Fibroblast of pulmonary artery (primary cell): ENCODE data around the gene CD96.
"Not testable (repeated sequence)": the region's sequence is repeated elsewhere in the genome, so short reads cannot be mapped to it uniquely, and the experiment has no call there.

Experiments used
- DNase-seq: peaks from one replicate; pipeline ENCODE4 v3.0.0-alpha.2; 2010; ENCODE audit warnings: low read depth
- H3K4me3 ChIP-seq: replicated peaks from 2 replicates; pipeline ENCODE4 v1.5.1; 2011; ENCODE audit warnings: low read depth, mild to moderate bottlenecking, control low read depth, low read length, moderate library complexity
- TF ChIP-seq, protein P1 (sequence below): IDR thresholded peaks from 2 replicates; pipeline ENCODE4 v1.5.1; 2011; ENCODE audit warnings: mild to moderate bottlenecking, control low read depth, low read length, inconsistent platforms; ENCODE audit errors: missing control alignments

Gene CD96

DNA sequence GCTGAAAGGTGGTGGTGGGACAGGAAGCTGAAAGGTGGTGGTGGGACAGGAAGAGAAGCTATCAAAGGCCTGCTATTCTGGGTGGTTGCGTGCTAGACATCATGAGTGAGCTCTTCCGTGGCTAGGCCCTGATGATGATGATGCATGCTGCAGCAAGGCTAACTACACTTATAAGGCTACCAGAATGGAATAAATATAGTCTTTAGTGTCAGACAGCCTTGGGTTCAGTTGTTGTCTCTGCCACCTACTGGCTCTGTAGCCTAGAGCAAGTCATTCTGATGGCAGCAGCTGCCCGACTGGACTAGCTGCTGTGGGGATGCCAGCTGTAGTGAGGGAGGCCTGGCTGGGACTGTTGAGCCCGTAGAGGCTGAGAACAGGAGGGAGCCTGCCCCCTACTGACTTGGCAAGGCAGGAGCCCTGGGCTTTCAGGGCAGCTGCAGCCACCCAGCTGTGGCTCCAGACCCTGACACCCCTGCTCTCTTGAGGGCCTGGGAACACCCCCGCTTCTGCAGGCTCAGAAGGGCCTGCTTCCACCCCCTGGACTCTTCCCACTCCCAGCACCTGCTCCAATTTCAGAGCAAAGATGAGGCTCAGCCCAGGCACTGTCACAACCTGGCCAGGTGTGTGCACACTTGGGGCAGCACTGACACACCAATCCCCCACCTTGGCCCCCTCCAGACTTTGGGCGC, 74.6 kb downstream of the CD96 start:
- TF ChIP-seq, protein P1, sequence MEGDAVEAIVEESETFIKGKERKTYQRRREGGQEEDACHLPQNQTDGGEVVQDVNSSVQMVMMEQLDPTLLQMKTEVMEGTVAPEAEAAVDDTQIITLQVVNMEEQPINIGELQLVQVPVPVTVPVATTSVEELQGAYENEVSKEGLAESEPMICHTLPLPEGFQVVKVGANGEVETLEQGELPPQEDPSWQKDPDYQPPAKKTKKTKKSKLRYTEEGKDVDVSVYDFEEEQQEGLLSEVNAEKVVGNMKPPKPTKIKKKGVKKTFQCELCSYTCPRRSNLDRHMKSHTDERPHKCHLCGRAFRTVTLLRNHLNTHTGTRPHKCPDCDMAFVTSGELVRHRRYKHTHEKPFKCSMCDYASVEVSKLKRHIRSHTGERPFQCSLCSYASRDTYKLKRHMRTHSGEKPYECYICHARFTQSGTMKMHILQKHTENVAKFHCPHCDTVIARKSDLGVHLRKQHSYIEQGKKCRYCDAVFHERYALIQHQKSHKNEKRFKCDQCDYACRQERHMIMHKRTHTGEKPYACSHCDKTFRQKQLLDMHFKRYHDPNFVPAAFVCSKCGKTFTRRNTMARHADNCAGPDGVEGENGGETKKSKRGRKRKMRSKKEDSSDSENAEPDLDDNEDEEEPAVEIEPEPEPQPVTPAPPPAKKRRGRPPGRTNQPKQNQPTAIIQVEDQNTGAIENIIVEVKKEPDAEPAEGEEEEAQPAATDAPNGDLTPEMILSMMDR = no peak
- DNase-seq = no peak
- H3K4me3 ChIP-seq = no peak overlapping the region

DNA sequence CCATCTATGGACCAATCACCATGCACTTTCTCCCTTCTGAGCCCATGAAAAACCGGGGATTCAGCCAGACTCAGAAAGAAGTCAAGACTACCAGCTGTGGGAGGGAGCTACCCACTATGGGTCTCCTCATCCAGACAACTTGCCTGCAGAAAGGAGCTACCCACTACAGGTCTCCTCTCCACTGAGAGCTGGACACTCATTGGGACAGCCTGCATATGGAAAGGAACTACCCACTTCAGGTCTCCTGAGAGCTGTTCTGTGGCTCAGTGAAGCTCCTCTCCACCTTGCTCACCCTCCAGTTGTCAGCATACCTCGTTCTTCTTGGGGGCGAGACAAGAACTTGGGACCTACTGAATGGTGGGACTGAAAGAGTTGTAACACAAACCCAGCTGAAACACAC, 75.4 kb downstream of the CD96 start:
- TF ChIP-seq, protein P1 = no peak
- no peak for DNase-seq
- H3K4me3 ChIP-seq = no peak overlapping the region

DNA sequence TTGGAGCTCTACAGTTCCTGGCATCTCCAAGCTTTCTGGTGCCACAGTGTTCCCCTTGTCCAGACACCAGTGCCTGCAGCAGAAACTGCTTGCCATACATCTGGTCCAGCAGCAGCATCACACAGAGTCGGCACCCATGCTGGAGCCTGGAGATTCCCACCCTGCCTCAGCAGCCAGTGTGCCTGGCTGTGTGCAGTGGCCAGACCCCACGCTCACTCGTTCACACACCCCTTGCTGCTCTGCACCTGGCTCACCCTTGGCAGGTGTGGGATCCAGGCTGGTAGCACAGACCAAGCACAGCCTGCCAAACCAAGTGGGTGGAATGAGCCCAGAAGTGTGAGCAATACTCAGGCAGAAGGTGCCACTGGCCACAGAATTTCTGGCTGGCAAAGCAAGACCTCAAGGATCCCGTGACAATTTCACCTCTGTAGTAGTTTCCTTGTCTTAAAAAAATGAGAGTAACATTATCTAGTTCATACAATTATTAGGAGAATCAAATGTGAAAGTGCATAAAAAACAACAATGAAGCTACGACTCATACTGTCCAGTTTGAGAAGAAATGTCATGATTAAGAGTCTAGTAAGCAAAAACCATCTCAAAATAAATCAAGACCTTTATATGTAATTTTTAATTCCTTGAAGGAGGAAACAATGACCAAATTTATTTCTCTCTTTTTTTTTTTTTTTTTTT, 76.1 kb downstream of the CD96 start:
- no peak overlapping the region for H3K4me3 ChIP-seq
- TF ChIP-seq, protein P1 = no peak
- DNase-seq = no peak

DNA sequence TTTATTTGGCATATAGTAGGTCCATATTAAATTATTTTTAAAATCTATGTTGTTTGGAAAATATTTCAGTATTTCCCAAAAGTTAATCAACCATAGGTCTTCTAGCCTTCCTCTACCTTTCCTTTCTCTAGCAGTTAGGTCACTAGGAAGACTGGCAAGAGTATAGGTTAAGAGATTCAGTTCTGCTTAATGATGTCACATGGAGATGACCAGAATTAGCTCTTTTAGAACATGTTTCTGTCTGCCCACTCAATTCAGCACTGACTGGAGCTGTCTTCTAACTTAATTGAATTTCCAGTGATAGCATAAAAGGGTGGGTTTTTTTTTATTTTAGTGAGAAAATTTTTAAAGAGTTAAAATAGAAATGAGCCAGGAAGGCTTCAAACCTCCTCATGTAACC, 76.9 kb downstream of the CD96 start:
- no peak for DNase-seq
- TF ChIP-seq, protein P1 = no peak
- H3K4me3 ChIP-seq = no peak overlapping the region

DNA sequence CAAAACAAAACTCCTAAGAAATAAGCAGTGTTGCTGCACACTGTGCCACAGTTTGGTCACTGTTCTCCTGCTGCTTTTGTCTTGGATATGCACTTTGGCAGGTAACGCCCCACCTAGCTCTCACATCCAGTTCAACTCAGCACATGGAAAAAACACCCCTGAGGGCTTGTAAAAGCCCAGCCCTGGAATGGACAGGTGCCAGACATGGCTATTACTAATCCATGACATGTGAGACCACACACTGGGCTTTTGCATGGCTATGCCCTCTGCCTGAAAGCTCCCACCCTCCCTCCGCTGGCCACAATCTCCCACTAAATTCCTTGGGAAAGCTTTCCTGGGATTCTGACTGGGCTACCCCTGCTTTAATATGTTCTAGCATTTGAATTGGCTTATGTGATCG, 77.8 kb downstream of the CD96 start:
- TF ChIP-seq, protein P1 = no peak
- H3K4me3 ChIP-seq = no peak overlapping the region
- no peak for DNase-seq

DNA sequence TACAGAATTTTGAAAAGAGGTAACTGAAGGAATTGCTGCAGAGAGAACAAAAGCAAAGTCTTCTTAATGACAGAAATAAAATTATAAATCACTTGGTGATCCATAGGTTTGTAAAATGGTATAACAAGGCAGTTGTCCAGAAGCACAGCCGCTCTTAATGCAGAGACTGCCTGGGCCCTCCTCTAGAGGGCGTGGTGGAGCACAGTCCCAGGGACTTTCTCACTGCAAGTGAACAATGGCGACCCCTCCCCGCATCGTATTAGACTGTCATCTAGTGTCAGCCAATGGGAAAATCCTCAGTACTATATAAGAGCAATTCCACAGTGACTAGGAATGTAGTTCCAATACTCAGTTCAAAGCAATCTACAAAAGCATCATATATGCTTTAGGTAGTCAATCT, 79.5 kb downstream of the CD96 start:
- no peak for DNase-seq
- no peak overlapping the region for H3K4me3 ChIP-seq
- TF ChIP-seq, protein P1 = peak; percentile 25

DNA sequence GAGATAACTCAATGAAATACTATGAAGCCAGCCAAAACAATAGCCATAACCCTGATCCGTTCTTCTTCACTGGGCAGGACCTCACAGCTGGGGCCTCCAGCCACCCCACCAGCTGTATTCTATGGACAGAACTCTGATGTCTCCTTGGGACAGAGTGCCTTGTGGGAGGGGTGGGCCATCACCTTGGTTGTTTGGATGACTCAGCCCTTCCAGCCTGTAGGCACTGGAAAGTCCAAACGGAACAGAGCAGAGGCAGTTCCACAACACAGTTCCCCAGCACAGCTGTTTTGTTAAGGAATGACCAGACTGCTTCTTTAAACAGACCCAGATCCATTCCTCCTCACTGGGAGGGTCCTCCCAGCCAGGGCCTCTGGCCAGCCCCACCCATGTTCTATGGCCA, 85.1 kb downstream of the CD96 start:
- TF ChIP-seq, protein P1 = no peak
- no peak overlapping the region for H3K4me3 ChIP-seq
- DNase-seq = no peak

- not testable (repeated sequence) for DNase-seq, H3K4me3 ChIP-seq
These were observed 87.0 kb downstream of the CD96 start for GRCh38 chr3:111629018-111629417.

DNA sequence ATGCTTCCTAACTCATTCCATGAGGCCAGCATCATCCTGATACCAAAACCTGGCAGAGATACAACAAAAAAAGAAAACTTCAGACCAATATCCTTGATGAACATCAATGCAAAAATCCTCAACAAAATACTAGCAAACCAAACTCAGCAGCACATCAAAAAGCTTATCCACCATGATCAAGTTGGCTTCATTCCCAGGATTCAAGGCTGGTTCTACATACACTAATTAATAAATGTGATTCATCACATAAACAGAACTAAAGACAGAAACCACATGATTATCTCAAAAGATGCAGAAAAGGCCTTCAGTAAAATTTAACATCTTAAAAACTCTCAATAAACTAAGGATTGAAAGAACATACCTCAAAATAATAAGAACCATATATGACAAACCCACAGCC, 88.6 kb downstream of the CD96 start:
- H3K4me3 ChIP-seq, DNase-seq: not testable (repeated sequence)
